SH-SY5Y (cell line): ENCODE data around the gene TRAK2.

Source experiments
- GATA2 ChIP-seq: IDR thresholded peaks from 2 replicates; pipeline ENCODE4 v1.6.1; 2011; ENCODE audit warnings: mild to moderate bottlenecking, low read depth, low read length
- GATA3 ChIP-seq: IDR thresholded peaks from 2 replicates; pipeline ENCODE4 v1.6.1; 2011; ENCODE audit warnings: low read depth, mild to moderate bottlenecking, low read length, moderate library complexity

DNA sequence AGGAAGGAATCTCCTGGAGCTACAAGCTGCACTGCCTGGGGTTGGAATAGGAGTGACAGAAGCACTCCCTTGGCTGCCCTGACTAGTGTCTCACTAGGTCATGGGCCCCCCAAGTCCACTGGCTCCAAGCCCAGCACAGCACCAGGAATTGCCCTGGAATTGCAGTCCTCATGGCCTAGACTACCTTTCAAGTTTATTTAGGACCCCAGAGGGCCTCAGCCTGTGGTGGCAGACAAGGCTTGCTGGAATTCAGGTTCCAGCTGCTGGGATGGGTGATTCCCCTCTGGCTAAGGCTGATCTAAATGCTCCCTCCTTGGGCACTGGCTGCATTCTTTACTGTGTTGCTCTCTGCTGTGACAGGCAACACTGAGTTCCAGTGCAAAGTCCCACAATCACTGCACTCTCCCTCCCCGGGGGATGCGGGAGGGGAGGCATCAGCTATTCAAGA is 14.3 kb upstream of the TRAK2 start:
- no peak for TF ChIP-seq GATA2
- TF ChIP-seq GATA3, result no peak
